NB4 (cell line): Measurements from ENCODE around the gene AGAP1.

ENCODE experiments used
- CTCF ChIP-seq: IDR thresholded peaks from one replicate; pipeline ENCODE4 v1.5.1; 2012; ENCODE audit warnings: low read depth, low read length
- POLR2A ChIP-seq: IDR thresholded peaks from 2 replicates; pipeline ENCODE4 v1.6.1; 2011; ENCODE audit warnings: mild to moderate bottlenecking; ENCODE audit not compliant: insufficient read length; ENCODE audit errors: extremely low read depth
- TF ChIP-seq, protein P1 (sequence below): IDR thresholded peaks from 2 replicates; pipeline ENCODE4 v1.6.1; 2011; ENCODE audit warnings: low read depth, low read length

- TF ChIP-seq CTCF (no peak), POLR2A (no peak)
- TF ChIP-seq, protein P1, sequence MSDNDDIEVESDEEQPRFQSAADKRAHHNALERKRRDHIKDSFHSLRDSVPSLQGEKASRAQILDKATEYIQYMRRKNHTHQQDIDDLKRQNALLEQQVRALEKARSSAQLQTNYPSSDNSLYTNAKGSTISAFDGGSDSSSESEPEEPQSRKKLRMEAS: no peak
Observed at GRCh38 chr2:235446082-235446481, 47.8 kb upstream of the AGAP1 start.
